Pancreas (tissue), 10 donors: ENCODE data around the gene ABCB11. TPM values are rescaled to one million over a fixed set of nuclear protein-coding genes. Genes with fewer than 3 reads are reported as not detected.
A peak's percentile ranks its signal among the peaks of the same experiment; 100 is the strongest.

Source experiments
- ATAC-seq, 4 donors: fragments of 200-7000 bp; cut with Tn5 transposase; one replicate each; pipeline versions ENCODE4 v1.8.0 to v1.9.1; 2020; ENCODE audit warnings: mild to moderate bottlenecking in 4 of 4, moderate library complexity in 4 of 4
- DNase-seq, 6 donors: peaks; one replicate each; pipeline ENCODE4 v3.0.0-alpha.2; 2020
- FAIRE-seq: peaks from 2 replicates; lab custom pipeline; 2012; peaks lifted over from hg19 to GRCh38; lab: Jason Lieb, UNC
- H3K27ac ChIP-seq, 4 donors: fragments of 200-600 bp; sonication (generic); 1 replicate in 3 of 4; 2 replicates in 1 of 4; pipeline versions ENCODE4 v1.5.0 to v1.8.0; 2020
- H3K27me3 ChIP-seq, 4 donors: fragments of 200-600 bp; one replicate each; pipeline ENCODE4 v1.8.0; 2021
- H3K36me3 ChIP-seq, 3 donors: fragments of 200-600 bp; sonication (generic) in 1 of 3; one replicate each; pipeline versions ENCODE4 v1.5.0 to v1.8.0; 2020 to 2021
- H3K4me1 ChIP-seq, 3 donors: fragments of 200-600 bp; one replicate each; pipeline ENCODE4 v1.8.0; 2021
- H3K4me3 ChIP-seq, 4 donors: fragments of 200-600 bp; sonication (generic) in 2 of 4; one replicate each; pipeline versions ENCODE4 v1.5.0 to v1.8.0; 2020 to 2021
- H3K9me3 ChIP-seq, 4 donors: fragments of 200-600 bp; one replicate each; pipeline ENCODE4 v1.8.0; 2021
- CTCF ChIP-seq, 4 donors: fragments of 200-600 bp; sonication (generic) in 3 of 4; IDR thresholded peaks; one replicate each; pipeline versions ENCODE4 v1.5.0 to v1.8.0; 2021; ENCODE audit warnings: antibody characterized with exemption in 4 of 4
- WGBS, 2 donors: extraction: QIAGEN DNeasy Blood & Tissue Kit; methylation state at CpG; one replicate each; pipeline ENCODE4 v1.1.7; 2013; 5-methylcytosine and 5-hydroxymethylcytosine counted together
- intact Hi-C, 3 donors: fragments of 100-400 bp; cut with DNase I; formaldehyde crosslinking; loops; one replicate each; pipeline versions ENCODE4 v1.11.1 to v1.14.2; 2022
- polyA plus RNA-seq, 2 donors: library from polyadenylated mRNA; stranded (reverse); fragments of 200-250 nt; gene quantifications; one replicate each; pipeline ENCODE4 v1.2.3, GENCODE V29; 2013
- total RNA-seq, 6 donors: library from RNA; stranded (reverse); fragmentation: NEBNext Ultra II Directional in 4 of 6; extraction: Animal tissue kit (Norgen Biotek cat#: 25700) in 4 of 6; gene quantifications; one replicate each; pipeline versions ENCODE4 v1.2.1 to v1.2.4, GENCODE V29; 2021 to 2023
- donor health status: healthy with polysubstance abuse.
- donor health status: DM: no; HTN: no; CAD: no; lungs with moderate emphysema.
- donor health status: DM: no; HTN: no; CAD: no.
- donor health status: control.
- donor health status: control.
- donor health status: Bipolar disorder and iron deficiency.
- donor health status: DM: yes; HTN: yes; CAD: no.
- donor health status: DM: no; HTN: no; CAD: no.
- donor health status: DM: no; HTN: no; CAD: no.
- donor health status: DM: yes; HTN: yes; CAD: no.

Gene ABCB11
- total and polyA plus RNA-seq, 8 donors = 0.02 to 0.12 (median 0.04) TPM; not detected in 2

GRCh38 chr2:168992591-168993349 lies 38.4 kb downstream of the ABCB11 start:
- H3K36me3 ChIP-seq = no peaks in the 10 kb centered on the region
- ATAC-seq (peak in 2 of 4 donors; percentile 50 to 62), FAIRE-seq (no peak), DNase-seq (no peak)
- intact Hi-C loops = no loop called here
- WGBS, 2 donors = 52 to 58% methylated on average over 7 of the region's 7 CpGs
- TF ChIP-seq CTCF (IDR thresholded peaks at IDR 0.05) = no peak
- H3K27me3 ChIP-seq = no peaks in the 10 kb centered on the region
- H3K4me1 ChIP-seq = no peaks in the 10 kb centered on the region
- H3K4me3 ChIP-seq = no peak overlapping the region
- H3K9me3 ChIP-seq = no peaks in the 10 kb centered on the region
- H3K27ac ChIP-seq = no peak overlapping the region

GRCh38 chr2:168992026-168992425 lies 39.1 kb downstream of the ABCB11 start:
- no peak for FAIRE-seq
- no peak for ATAC-seq

GRCh38 chr2:168988755-168989154 lies 42.4 kb downstream of the ABCB11 start:
- Histone ChIP-seq H3K27ac (no peak overlapping the region), H3K4me1 (no peaks in the 10 kb centered on the region), H3K27me3 (no peaks in the 10 kb centered on the region), H3K9me3 (no peaks in the 10 kb centered on the region), H3K4me3 (no peak overlapping the region), H3K36me3 (no peaks in the 10 kb centered on the region)
- intact Hi-C loops = no loop called here
- ATAC-seq (no peak), FAIRE-seq (no peak), DNase-seq (no peak)
- whole genome bisulfite sequencing, 2 donors = 56 to 64% methylated on average over 1 of the region's 1 CpG
- no peak for TF ChIP-seq CTCF (IDR thresholded peaks at IDR 0.05)

More at GRCh38 chr2:168992026-168992425, 39.1 kb downstream of the ABCB11 start:
- intact Hi-C loops = no loop called here
- Histone ChIP-seq H3K9me3 (no peaks in the 10 kb centered on the region), H3K4me1 (no peaks in the 10 kb centered on the region), H3K27me3 (no peaks in the 10 kb centered on the region), H3K36me3 (no peaks in the 10 kb centered on the region), H3K4me3 (no peak overlapping the region), H3K27ac (no peak overlapping the region)
- 71 to 77% methylated on average over 3 of the region's 3 CpGs for WGBS, 2 donors
- no peak for TF ChIP-seq CTCF (IDR thresholded peaks at IDR 0.05)
- DNase-seq = no peak

- no peak overlapping the region for H3K27ac ChIP-seq
- H3K36me3 ChIP-seq = no peaks in the 10 kb centered on the region
- intact Hi-C loops = no loop called here
- ATAC-seq = no peak
- FAIRE-seq = no peak
- no peak for DNase-seq
- no peaks in the 10 kb centered on the region for H3K4me1 ChIP-seq
- no peak overlapping the region for H3K4me3 ChIP-seq
- no peaks in the 10 kb centered on the region for H3K9me3 ChIP-seq
- no peaks in the 10 kb centered on the region for H3K27me3 ChIP-seq
- no peak for TF ChIP-seq CTCF (IDR thresholded peaks at IDR 0.05)
- 78 to 86% methylated on average over 2 of the region's 2 CpGs for WGBS, 2 donors
Measured at GRCh38 chr2:168986398-168986943, 44.7 kb downstream of the ABCB11 start.

- Histone ChIP-seq H3K27me3 (no peaks in the 10 kb centered on the region), H3K9me3 (no peaks in the 10 kb centered on the region), H3K27ac (no peak overlapping the region), H3K4me1 (no peaks in the 10 kb centered on the region), H3K36me3 (no peaks in the 10 kb centered on the region), H3K4me3 (no peak overlapping the region)
- TF ChIP-seq CTCF (IDR thresholded peaks at IDR 0.05) = no peak
- FAIRE-seq (no peak), ATAC-seq (no peak), DNase-seq (no peak)
- intact Hi-C loops = no loop called here
- 87 to 89% methylated on average over 3 of the region's 3 CpGs for WGBS, 2 donors
Measured at GRCh38 chr2:168981651-168982050, 49.5 kb downstream of the ABCB11 start.
